ENCODE results near the gene GDI2.
A peak's percentile ranks its signal among the peaks of the same experiment; 100 is the strongest.
"Not testable (repeated sequence)": the region's sequence is repeated elsewhere in the genome, so short reads cannot be mapped to it uniquely, and the experiment has no call there.

Gene GDI2

DNA sequence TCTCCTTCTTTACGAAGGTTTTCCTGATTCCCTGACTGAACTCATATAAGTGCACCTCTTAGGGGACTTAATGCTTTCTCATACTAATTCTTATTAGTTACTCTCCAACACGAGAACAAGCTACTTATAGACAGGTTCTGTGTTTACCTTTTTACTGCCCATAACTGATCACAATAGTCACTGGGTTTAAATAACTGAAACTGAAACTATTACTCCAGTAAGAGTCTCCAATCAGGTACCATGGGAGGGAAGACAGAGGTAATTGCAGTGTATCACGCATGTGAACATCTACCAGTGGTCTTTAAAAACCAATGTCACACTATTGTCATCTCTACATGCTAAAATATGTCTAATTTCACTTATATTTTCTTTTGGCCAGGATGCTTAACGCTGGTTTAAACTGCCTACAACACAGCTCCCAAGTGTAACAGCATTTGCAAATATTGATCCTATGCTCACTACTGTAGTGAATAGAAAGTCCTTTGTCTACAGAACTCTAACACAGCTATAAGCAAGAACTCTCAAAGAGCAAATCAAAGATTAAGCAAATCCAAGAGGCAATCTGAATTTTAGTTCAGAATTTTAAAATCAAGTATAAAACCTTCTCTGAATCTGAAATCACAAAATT is 3.6 kb downstream of the GDI2 start:
- Histone ChIP-seq H3K36me3 (ENCODE audit: control insufficient read depth, insufficient read depth, low read length) (peaks cover 26% of the 10 kb centered on the region), H3K4me1 (ENCODE audit: control insufficient read depth, insufficient read depth, low read length) (peaks cover 19% of the 10 kb centered on the region), H3K9me3 (ENCODE audit: control insufficient read depth, insufficient read depth, low read length) (no peaks in the 10 kb centered on the region), H3K9ac (ENCODE audit: low read depth, low read length) (no peak overlapping the region), H3K4me3 (ENCODE audit: low read depth, low read length) (0 out of 2 replicates have a peak overlapping the region, but pooled peaks have one; percentile 98), H3K27ac (ENCODE audit: low read depth, low read length) (no peak overlapping the region), H3K27me3 (ENCODE audit: control insufficient read depth, insufficient read depth, low read length) (no peaks in the 10 kb centered on the region)

DNA sequence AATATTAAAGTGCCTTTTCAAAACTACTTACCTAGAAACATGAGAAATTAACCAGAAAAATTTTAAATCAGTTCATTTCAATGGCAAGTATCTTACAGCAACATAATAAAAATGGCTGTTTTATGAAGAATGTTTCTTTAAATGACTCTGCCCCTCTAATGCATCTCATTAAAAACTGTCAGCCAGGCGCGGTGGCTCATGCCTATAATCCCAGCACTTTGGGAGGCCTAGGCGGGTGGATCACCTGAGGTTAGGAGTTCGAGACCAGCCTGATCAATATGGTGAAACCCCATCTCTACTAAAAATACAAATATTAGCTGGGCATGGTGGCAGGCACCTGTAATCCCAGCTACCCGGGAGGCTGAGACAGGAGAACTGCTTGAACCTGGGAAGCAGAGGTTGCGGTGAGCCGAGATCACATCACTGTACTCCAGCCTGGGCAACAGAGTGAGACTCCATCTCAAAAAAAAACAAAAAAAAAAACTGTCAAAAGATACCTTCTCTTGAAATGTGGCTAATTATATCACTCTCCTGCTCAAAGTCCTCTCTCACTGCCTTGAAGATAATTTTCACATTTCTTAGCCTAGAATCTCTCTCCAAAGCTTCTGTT is 4.3 kb downstream of the GDI2 start:
- peaks cover 15% of the 10 kb centered on the region for H3K4me1 ChIP-seq (ENCODE audit: control insufficient read depth, insufficient read depth, low read length)
- H3K27me3 ChIP-seq (ENCODE audit: control insufficient read depth, insufficient read depth, low read length); H3K9me3 ChIP-seq (ENCODE audit: control insufficient read depth, insufficient read depth, low read length); H3K4me3 ChIP-seq (ENCODE audit: low read depth, low read length); H3K27ac ChIP-seq (ENCODE audit: low read depth, low read length); H3K9ac ChIP-seq (ENCODE audit: low read depth, low read length): not testable (repeated sequence)
- peaks cover 26% of the 10 kb centered on the region for H3K36me3 ChIP-seq (ENCODE audit: control insufficient read depth, insufficient read depth, low read length)

DNA sequence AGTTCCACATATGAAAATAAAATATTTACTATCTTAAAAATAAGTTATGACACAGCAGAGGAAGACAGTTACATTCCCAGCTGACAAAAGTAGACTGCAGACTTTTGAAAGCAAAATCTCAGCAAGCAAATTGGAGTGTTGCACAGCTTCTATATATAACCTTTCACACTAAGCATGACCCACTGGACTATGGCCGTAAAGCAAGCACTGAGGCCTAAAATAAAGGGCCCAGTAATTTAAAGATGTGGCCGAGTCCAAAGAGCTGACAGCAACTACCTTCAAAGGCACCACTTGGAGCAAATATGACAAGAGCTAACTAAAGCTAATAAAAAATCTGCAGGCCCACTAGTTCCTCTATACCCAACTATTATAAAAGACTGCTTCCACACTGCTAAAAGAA is 6.5 kb downstream of the GDI2 start:
- Histone ChIP-seq H3K27me3 (ENCODE audit: control insufficient read depth, insufficient read depth, low read length) (no peaks in the 10 kb centered on the region), H3K4me1 (ENCODE audit: control insufficient read depth, insufficient read depth, low read length) (peaks cover 15% of the 10 kb centered on the region), H3K36me3 (ENCODE audit: control insufficient read depth, insufficient read depth, low read length) (peaks cover 26% of the 10 kb centered on the region), H3K9me3 (ENCODE audit: control insufficient read depth, insufficient read depth, low read length) (no peaks in the 10 kb centered on the region), H3K9ac (ENCODE audit: low read depth, low read length) (no peak overlapping the region), H3K27ac (ENCODE audit: low read depth, low read length) (no peak overlapping the region), H3K4me3 (ENCODE audit: low read depth, low read length) (no peak overlapping the region)

DNA sequence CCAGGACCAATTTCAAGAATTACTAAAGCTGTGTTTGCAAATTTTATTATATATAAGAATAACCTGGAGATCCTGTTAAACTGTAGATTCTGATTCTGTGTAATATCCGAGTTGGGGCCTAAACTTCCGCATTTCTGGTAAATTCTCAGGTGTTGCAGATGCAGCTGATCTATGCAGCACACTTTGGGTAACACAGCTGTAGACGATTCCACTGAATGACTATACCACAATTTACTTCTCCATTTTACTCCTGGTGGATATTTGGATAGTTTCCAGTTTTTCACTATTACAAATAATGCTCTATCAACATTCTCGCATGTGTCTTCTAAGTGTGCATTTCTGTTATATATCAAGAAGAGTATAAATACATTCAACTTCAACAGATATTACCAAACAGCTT is 7.5 kb downstream of the GDI2 start:
- peaks cover 7% of the 10 kb centered on the region for H3K4me1 ChIP-seq (ENCODE audit: control insufficient read depth, insufficient read depth, low read length)
- H3K27ac ChIP-seq (ENCODE audit: low read depth, low read length), result no peak overlapping the region
- H3K27me3 ChIP-seq (ENCODE audit: control insufficient read depth, insufficient read depth, low read length), result no peaks in the 10 kb centered on the region
- no peak overlapping the region for H3K4me3 ChIP-seq (ENCODE audit: low read depth, low read length)
- H3K9ac ChIP-seq (ENCODE audit: low read depth, low read length), result no peak overlapping the region
- H3K9me3 ChIP-seq (ENCODE audit: control insufficient read depth, insufficient read depth, low read length), result no peaks in the 10 kb centered on the region
- peaks cover 28% of the 10 kb centered on the region for H3K36me3 ChIP-seq (ENCODE audit: control insufficient read depth, insufficient read depth, low read length)

DNA sequence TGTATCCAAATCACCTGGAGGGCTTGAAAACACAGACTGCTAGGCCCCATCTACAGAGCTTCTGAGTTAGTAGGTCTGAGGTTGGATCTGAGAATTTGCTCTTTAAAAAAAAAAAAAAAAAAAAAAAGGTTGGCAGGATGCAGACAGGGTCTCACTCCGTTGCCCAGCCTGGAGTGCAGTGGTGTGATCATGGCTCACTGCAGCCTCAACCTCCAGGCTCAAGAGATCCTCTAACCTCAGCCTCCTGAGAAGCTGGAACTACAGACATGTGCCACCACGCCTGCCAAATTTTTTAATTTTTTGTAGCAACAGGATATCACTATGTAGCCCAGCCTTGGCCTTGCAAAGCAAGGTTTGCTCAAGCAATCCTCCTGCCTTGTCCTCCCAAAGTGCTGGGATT is 8.0 kb downstream of the GDI2 start:
- peaks cover 2% of the 10 kb centered on the region for H3K4me1 ChIP-seq (ENCODE audit: control insufficient read depth, insufficient read depth, low read length)
- H3K27me3 ChIP-seq (ENCODE audit: control insufficient read depth, insufficient read depth, low read length), result no peaks in the 10 kb centered on the region
- no peak overlapping the region for H3K9ac ChIP-seq (ENCODE audit: low read depth, low read length)
- no peak overlapping the region for H3K4me3 ChIP-seq (ENCODE audit: low read depth, low read length)
- no peak overlapping the region for H3K27ac ChIP-seq (ENCODE audit: low read depth, low read length)
- H3K36me3 ChIP-seq (ENCODE audit: control insufficient read depth, insufficient read depth, low read length), result peaks cover 33% of the 10 kb centered on the region
- no peaks in the 10 kb centered on the region for H3K9me3 ChIP-seq (ENCODE audit: control insufficient read depth, insufficient read depth, low read length)

DNA sequence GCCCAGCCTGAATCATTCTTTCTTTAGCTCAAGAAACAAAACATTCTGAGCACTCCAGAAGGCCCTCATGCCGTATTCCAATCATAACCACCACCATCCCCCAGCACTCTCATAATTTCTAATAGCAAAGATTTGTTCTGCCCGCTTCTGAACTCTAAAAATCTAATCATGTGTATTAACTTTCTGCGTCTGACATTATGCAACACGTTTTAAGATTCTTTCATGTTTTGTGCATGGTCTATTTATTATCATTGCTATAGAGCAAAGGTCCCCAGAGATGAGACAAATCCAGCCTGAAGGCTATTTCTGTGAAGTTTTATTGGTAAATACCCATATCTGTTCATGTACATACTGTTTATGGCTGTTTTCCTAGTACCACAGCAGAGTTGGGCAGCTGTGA is 8.8 kb downstream of the GDI2 start:
- Histone ChIP-seq H3K4me3 (ENCODE audit: low read depth, low read length) (no peak overlapping the region), H3K27ac (ENCODE audit: low read depth, low read length) (no peak overlapping the region), H3K4me1 (ENCODE audit: control insufficient read depth, insufficient read depth, low read length) (no peaks in the 10 kb centered on the region), H3K36me3 (ENCODE audit: control insufficient read depth, insufficient read depth, low read length) (peaks cover 38% of the 10 kb centered on the region), H3K27me3 (ENCODE audit: control insufficient read depth, insufficient read depth, low read length) (no peaks in the 10 kb centered on the region), H3K9me3 (ENCODE audit: control insufficient read depth, insufficient read depth, low read length) (no peaks in the 10 kb centered on the region), H3K9ac (ENCODE audit: low read depth, low read length) (no peak overlapping the region)

DNA sequence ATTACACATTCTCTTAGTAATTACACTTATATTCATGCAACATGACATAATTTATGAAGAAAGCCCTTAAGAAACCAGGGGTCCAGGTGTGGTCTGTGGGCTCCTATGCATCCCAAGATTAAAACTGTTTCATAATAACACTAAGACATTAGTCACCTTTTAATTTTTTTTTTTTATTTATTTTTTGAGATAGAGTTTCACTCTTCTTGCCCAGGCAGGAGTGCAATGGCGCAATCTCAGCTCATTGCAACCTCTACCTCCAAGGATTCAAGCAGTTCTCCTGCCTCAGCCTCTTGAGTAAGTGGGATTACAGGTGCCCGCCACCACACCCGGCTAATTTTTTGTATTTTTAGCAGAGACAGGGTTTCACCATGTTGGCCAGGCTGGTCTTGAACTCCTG is 12.5 kb downstream of the GDI2 start:
- H3K36me3 ChIP-seq (ENCODE audit: control insufficient read depth, insufficient read depth, low read length), result peaks cover 57% of the 10 kb centered on the region

DNA sequence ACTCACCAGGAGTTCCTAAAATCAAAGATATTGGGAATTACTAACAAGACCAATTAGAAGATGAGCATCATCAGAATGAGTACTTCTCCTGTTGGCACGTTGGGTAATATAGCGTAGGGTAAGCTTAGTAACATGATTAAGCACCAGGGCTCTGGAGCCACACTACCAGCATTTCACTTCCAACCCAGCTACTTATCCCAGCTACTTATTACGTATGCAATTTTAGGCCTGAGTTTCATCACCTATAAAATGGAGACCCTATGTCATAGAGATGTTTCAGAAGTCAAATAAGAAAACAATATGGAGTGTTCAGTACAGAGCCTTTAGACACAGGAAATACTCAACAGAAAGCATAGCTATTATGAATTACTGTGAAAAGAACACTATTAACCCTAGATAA is 19.0 kb downstream of the GDI2 start:
- Histone ChIP-seq H3K4me3 (ENCODE audit: low read depth, low read length) (no peak overlapping the region), H3K9me3 (ENCODE audit: control insufficient read depth, insufficient read depth, low read length) (no peaks in the 10 kb centered on the region), H3K4me1 (ENCODE audit: control insufficient read depth, insufficient read depth, low read length) (no peaks in the 10 kb centered on the region), H3K36me3 (ENCODE audit: control insufficient read depth, insufficient read depth, low read length) (peaks cover 96% of the 10 kb centered on the region), H3K27ac (ENCODE audit: low read depth, low read length) (no peak overlapping the region), H3K9ac (ENCODE audit: low read depth, low read length) (no peak overlapping the region), H3K27me3 (ENCODE audit: control insufficient read depth, insufficient read depth, low read length) (no peaks in the 10 kb centered on the region)

More for the DNA sequence above, 12.5 kb downstream of the GDI2 start:
- no peaks in the 10 kb centered on the region for H3K4me1 ChIP-seq (ENCODE audit: control insufficient read depth, insufficient read depth, low read length)
- H3K27me3 ChIP-seq (ENCODE audit: control insufficient read depth, insufficient read depth, low read length), result no peaks in the 10 kb centered on the region
- no peak overlapping the region for H3K4me3 ChIP-seq (ENCODE audit: low read depth, low read length)
- H3K9ac ChIP-seq (ENCODE audit: low read depth, low read length), result no peak overlapping the region
- no peak overlapping the region for H3K27ac ChIP-seq (ENCODE audit: low read depth, low read length)
- no peaks in the 10 kb centered on the region for H3K9me3 ChIP-seq (ENCODE audit: control insufficient read depth, insufficient read depth, low read length)

DNA sequence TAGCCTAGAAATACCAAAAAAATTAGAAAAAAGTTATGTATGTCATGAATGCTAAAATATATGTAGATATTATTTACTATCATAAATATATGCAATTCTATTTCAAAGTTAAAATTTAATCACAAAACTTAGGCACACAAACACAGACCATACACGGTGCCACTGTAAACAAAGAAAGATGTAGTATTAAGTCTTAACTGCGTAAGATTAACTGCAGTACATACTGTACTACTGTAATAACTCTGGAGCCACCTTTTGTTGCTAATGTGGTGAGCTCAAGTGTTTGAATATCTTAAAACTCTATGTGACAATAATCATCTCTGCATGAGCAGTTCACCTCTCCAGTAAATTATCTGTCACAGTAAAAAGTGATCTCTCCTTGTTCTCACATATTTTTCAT is 23.6 kb downstream of the GDI2 start:
- H3K9ac ChIP-seq (ENCODE audit: low read depth, low read length), result no peak overlapping the region
- peaks cover 98% of the 10 kb centered on the region for H3K36me3 ChIP-seq (ENCODE audit: control insufficient read depth, insufficient read depth, low read length)
- no peaks in the 10 kb centered on the region for H3K27me3 ChIP-seq (ENCODE audit: control insufficient read depth, insufficient read depth, low read length)
- H3K4me3 ChIP-seq (ENCODE audit: low read depth, low read length), result no peak overlapping the region
- H3K27ac ChIP-seq (ENCODE audit: low read depth, low read length), result no peak overlapping the region
- no peaks in the 10 kb centered on the region for H3K9me3 ChIP-seq (ENCODE audit: control insufficient read depth, insufficient read depth, low read length)
- no peaks in the 10 kb centered on the region for H3K4me1 ChIP-seq (ENCODE audit: control insufficient read depth, insufficient read depth, low read length)

DNA sequence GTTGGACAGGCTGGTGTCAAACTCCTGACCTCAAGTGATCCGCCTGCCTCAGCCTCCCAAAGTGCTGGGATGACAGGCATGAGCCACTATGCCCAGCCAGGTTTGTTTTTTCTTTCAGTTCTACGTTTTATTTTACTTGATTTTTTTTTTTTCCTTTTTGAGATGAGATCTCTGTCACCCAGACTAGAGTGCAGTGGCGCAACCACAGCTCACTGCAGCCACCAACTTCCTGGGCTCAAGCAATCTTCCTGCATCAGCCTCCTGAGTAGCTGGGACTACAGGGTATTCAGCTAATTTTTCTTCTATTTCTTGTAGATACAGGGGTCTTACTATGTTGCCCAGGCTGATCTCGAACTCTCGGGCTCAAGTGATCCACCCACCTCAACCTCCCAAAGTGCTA is 24.3 kb downstream of the GDI2 start:
- H3K9me3 ChIP-seq (ENCODE audit: control insufficient read depth, insufficient read depth, low read length), result no peaks in the 10 kb centered on the region
- H3K36me3 ChIP-seq (ENCODE audit: control insufficient read depth, insufficient read depth, low read length), result peaks cover 98% of the 10 kb centered on the region
- H3K9ac ChIP-seq (ENCODE audit: low read depth, low read length), result no peak overlapping the region
- no peaks in the 10 kb centered on the region for H3K4me1 ChIP-seq (ENCODE audit: control insufficient read depth, insufficient read depth, low read length)
- H3K27me3 ChIP-seq (ENCODE audit: control insufficient read depth, insufficient read depth, low read length), result no peaks in the 10 kb centered on the region
- no peak overlapping the region for H3K4me3 ChIP-seq (ENCODE audit: low read depth, low read length)
- no peak overlapping the region for H3K27ac ChIP-seq (ENCODE audit: low read depth, low read length)

DNA sequence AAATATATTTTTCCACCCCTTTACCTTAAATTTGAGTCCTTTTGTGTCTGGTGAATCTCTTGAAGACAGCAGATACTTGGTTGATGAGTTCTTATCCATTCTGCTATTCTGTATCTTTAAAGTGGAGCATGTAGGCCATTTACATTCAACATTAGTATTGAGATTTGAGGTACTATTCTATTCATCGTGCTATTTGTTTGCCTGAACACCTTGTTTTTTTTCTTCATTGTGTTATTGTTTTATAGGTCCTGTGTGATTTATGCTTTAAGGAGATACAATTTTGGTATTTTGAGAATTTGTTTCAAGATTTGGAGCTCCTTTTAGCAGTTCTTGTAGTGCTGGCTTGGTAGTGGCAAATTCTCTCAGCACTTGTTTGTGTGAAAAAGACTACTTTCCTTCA is 29.9 kb downstream of the GDI2 start:
- Histone ChIP-seq H3K9ac (ENCODE audit: low read depth, low read length) (no peak overlapping the region), H3K27me3 (ENCODE audit: control insufficient read depth, insufficient read depth, low read length) (no peaks in the 10 kb centered on the region), H3K4me3 (ENCODE audit: low read depth, low read length) (no peak overlapping the region), H3K9me3 (ENCODE audit: control insufficient read depth, insufficient read depth, low read length) (no peaks in the 10 kb centered on the region), H3K27ac (ENCODE audit: low read depth, low read length) (no peak overlapping the region), H3K4me1 (ENCODE audit: control insufficient read depth, insufficient read depth, low read length) (no peaks in the 10 kb centered on the region), H3K36me3 (ENCODE audit: control insufficient read depth, insufficient read depth, low read length) (peaks cover 91% of the 10 kb centered on the region)

Measured in HUES48 (cell line).